IMR-90 (cell line): Measurements from ENCODE around the gene KCNMA1.

ENCODE experiments used
- MAFK ChIP-seq: IDR thresholded peaks from 2 replicates; pipeline ENCODE4 v1.6.1; 2012; ENCODE audit warnings: low read depth, low read length, improper control_type of control experiment
- MAZ ChIP-seq: IDR thresholded peaks from 2 replicates; pipeline ENCODE4 v1.6.1; 2012; ENCODE audit warnings: low read depth, mild to moderate bottlenecking, low read length, improper control_type of control experiment, moderate library complexity, borderline replicate concordance
- MXI1 ChIP-seq: IDR thresholded peaks from 2 replicates; pipeline ENCODE4 v1.6.1; 2012; ENCODE audit warnings: low read depth, mild to moderate bottlenecking, low read length, moderate library complexity, borderline replicate concordance
- POLR2A ChIP-seq: IDR thresholded peaks from 2 replicates; pipeline ENCODE4 v1.6.1; 2012; ENCODE audit warnings: mild to moderate bottlenecking, low read depth, low read length
- RAD21 ChIP-seq: IDR thresholded peaks from 2 replicates; pipeline ENCODE4 v1.6.1; 2012; ENCODE audit warnings: low read length, improper control_type of control experiment
- TF ChIP-seq, protein P1 (sequence below): conservative IDR thresholded peaks from 2 replicates; pipeline ENCODE4 v1.5.1; 2012; ENCODE audit warnings: mild to moderate bottlenecking, low read depth, low read length, improper control_type of control experiment

DNA sequence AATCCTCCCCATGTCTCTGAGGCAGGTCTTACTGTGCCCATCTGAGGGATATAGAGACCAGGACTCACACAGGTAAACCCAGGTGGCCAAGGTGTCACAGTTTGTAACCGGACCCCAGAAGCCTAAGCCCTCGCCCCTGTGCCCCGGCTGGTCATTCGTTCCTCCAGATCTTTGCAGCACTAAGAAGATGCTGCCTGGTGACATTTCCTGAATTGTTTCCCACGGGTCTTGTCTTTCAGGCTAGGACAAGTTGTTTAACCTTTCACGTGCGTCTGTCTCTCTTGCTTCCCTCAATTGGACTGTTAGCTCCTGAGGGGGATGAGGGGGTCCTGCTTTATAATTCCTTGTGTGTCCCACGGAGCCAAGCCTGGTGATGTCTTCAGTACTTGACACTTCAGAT is 158.0 kb downstream of the KCNMA1 start:
- TF ChIP-seq, protein P1, sequence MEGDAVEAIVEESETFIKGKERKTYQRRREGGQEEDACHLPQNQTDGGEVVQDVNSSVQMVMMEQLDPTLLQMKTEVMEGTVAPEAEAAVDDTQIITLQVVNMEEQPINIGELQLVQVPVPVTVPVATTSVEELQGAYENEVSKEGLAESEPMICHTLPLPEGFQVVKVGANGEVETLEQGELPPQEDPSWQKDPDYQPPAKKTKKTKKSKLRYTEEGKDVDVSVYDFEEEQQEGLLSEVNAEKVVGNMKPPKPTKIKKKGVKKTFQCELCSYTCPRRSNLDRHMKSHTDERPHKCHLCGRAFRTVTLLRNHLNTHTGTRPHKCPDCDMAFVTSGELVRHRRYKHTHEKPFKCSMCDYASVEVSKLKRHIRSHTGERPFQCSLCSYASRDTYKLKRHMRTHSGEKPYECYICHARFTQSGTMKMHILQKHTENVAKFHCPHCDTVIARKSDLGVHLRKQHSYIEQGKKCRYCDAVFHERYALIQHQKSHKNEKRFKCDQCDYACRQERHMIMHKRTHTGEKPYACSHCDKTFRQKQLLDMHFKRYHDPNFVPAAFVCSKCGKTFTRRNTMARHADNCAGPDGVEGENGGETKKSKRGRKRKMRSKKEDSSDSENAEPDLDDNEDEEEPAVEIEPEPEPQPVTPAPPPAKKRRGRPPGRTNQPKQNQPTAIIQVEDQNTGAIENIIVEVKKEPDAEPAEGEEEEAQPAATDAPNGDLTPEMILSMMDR: no peak
- TF ChIP-seq MXI1: no peak
- TF ChIP-seq POLR2A: no peak
- TF ChIP-seq MAZ: no peak
- no peak for TF ChIP-seq RAD21
- TF ChIP-seq MAFK: no peak
